HUES64 (cell line): ENCODE measurements around the gene PTGER3.

Experiments used
- H3K27ac ChIP-seq: 2 replicates; pipeline ENCODE4 v1.7.0; 2013; ENCODE audit warnings: low read depth, low read length, inconsistent platforms
- H3K27me3 ChIP-seq: 2 replicates; pipeline ENCODE4 v1.6.1; 2013; ENCODE audit warnings: mild to moderate bottlenecking, low read length; ENCODE audit not compliant: insufficient read depth
- H3K36me3 ChIP-seq: 2 replicates; pipeline ENCODE4 v1.6.1; 2013; ENCODE audit warnings: mild to moderate bottlenecking, low read length; ENCODE audit not compliant: insufficient read depth
- H3K4me1 ChIP-seq: 2 replicates; pipeline ENCODE4 v1.6.1; 2013; ENCODE audit warnings: mild to moderate bottlenecking, low read length, moderate library complexity; ENCODE audit not compliant: insufficient read depth
- H3K4me3 ChIP-seq: 2 replicates; pipeline ENCODE4 v1.5.1; 2013; ENCODE audit warnings: mild to moderate bottlenecking, low read length, moderate library complexity
- H3K9ac ChIP-seq: 2 replicates; pipeline ENCODE4 v1.6.1; 2013; ENCODE audit warnings: mild to moderate bottlenecking, low read depth, low read length
- H3K9me3 ChIP-seq: 2 replicates; pipeline ENCODE4 v1.6.1; 2013; ENCODE audit warnings: low read depth, low read length; ENCODE audit not compliant: insufficient read depth
- WGBS: fragments of 150-250, 120-280 bp; methylation state at CpG from one replicate; pipeline ENCODE4 v1.1.7; 2013; ENCODE audit warnings: missing lambda C conversion rate; 5-methylcytosine and 5-hydroxymethylcytosine counted together

The PTGER3 gene

DNA sequence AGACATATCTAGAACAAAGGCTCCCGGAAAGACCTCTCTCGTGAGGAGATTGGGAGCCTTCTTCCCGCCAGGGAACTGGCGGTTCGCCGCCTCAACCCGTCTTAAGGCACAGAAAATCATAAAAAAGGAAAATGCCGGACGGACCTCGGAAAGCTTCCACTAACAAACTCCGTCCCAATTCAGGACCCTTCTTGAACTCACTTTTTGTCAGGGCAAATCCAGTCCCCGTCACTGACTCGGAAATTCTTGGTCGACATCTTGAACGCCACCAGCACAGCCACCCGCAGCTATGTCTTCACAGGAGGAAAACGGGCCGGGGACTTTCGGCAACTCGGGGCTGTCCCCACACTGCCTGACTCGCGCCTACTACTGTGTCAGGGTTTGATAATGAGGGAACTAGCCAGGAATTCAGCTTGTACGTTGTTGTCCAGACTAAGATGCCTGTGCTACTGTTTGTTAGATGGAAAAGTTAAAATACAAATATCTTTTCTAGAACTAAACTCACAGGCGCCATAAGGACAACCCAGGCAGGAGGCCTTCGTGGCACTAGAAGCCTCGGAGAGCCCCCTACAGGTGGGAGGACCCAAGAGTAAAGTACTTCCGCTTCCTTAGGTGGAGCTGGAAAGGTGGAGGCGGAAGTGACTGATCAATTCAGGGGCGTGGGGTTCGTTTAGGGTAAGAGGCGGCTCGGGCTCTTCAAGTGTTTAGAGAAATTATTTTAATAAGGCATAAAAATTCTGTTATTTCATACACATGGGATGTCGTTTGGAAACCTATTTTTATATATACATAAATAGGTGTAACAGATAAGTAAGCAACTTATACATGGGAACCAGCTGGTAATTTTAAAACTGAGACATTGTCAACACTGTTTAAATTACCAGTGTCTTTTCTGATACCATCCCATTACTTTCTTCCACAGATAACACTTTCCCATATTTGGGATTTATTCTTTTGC lies 33.4 kb upstream of the PTGER3 start, which contains the start of gene ZRANB2:
TSS of gene ZRANB2 (minus strand) at position 297 of the 958 bp plus-strand sequence. CDS start at position 257, 40 bp downstream.
- peak within 1 kb of the TSS; percentile 96 for H3K9ac ChIP-seq
- peaks cover 8% of the 10 kb centered on the region for H3K4me1 ChIP-seq
- H3K27me3 ChIP-seq = peaks cover 42% of the 10 kb centered on the region
- WGBS = under 1% methylated on average over 30 of the region's 33 CpGs
- H3K27ac ChIP-seq = peak within 1 kb of the TSS; percentile 92
- H3K36me3 ChIP-seq = peaks cover 31% of the 10 kb centered on the region
- peak within 1 kb of the TSS; percentile 90 for H3K4me3 ChIP-seq
- H3K9me3 ChIP-seq = no peaks in the 10 kb centered on the region; the same call in 1 of the 2 replicates

DNA sequence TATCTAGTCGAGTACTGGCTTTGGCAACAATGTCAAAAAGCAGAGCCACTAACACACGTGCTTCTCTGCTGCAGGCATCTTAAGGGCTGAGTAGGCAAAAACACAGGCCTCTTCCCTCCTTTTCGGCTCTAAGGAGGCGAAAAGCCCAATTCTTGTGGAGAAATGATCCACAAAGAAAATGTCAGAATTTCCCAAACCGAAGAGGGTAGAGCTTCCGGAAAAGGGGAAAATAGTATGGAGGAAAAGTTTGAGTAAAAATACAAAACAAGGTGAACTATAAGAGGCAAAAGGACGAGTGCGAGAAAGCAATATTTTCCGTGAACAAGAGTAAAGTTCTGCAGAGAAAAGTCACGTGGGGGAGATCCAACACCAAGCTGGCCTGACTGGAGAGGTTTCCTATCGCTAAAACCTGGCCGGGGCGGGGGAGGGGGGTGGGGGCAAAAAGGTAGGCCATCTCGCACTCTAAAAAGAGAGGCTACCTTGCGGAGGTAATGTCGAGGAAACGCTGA lies 32.7 kb upstream of the PTGER3 start:
- H3K9me3 ChIP-seq = no peaks in the 10 kb centered on the region; the same call in 1 of the 2 replicates
- H3K36me3 ChIP-seq = peaks cover 38% of the 10 kb centered on the region
- WGBS = under 1% methylated on average over 17 of the region's 17 CpGs
- peak overlapping the region; percentile 96 for H3K9ac ChIP-seq
- H3K4me3 ChIP-seq = peak overlapping the region; percentile 90
- peaks cover 35% of the 10 kb centered on the region for H3K27me3 ChIP-seq
- H3K27ac ChIP-seq = peak overlapping the region; percentile 92
- peaks cover 8% of the 10 kb centered on the region for H3K4me1 ChIP-seq

DNA sequence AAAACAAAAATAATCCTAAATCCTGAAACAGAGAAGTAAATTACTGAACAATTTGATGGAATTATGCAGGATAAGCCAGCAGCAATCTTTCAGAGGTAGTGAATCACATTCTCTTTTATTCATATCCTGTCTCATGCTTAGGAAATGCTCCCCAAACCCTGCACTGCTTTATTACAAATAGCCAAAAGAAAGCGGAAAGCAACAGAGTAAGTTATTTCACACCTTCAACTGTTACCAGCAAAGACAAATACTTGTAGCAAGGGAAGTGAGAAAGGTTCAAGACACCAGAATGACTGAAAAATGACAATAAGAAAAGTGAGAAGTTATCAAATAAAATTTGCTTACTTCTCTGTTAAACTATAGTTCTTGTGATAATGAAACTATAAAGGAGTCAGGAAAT lies 27.1 kb upstream of the PTGER3 start:
- Histone ChIP-seq H3K27ac (no peak overlapping the region), H3K36me3 (peaks cover 94% of the 10 kb centered on the region), H3K27me3 (no peaks in the 10 kb centered on the region), H3K4me1 (peaks cover 7% of the 10 kb centered on the region), H3K9ac (no peak overlapping the region), H3K4me3 (no peak overlapping the region), H3K9me3 (no peaks in the 10 kb centered on the region)
- 92% methylated on average over 1 of the region's 1 CpG for WGBS

DNA sequence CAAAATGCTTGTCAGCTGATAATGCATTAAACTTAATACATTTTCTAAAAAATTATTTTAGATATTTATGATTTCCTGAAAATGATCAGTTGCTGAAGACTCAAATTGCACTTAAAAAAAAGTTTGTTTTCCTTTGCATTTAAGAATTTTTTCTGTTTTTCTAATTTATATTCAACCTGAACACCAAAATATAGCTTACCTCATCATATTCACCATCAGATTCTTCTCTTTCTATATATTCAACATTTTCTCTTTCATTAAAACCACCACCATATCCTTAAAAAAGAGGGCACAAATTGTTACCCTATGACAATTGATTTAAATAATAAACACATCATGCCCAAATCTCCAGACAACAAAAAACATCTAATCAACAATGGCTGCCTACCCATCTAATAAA lies 24.7 kb upstream of the PTGER3 start:
- Histone ChIP-seq H3K36me3 (peaks cover 100% of the 10 kb centered on the region), H3K4me3 (no peak overlapping the region), H3K27ac (no peak overlapping the region), H3K9ac (no peak overlapping the region), H3K27me3 (no peaks in the 10 kb centered on the region), H3K4me1 (no peaks in the 10 kb centered on the region), H3K9me3 (no peaks in the 10 kb centered on the region)

DNA sequence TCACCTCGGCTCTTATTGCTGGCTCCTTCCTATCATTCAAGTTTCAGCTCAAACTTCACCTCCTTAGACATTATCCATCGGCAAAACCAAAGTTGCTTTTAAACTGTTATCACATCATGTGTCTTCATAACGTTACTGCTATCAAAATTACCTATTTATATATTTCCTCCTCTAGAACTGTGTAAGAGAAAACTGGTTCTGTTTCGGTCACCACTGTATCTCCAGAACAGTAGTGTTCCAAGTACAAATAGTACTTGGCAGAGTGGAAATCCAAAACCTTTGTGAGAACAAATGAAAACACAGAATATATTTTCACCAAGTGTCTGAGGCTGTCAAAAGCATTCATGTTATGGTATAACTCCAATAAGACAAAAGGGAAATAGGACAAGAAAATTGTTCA lies 24.1 kb upstream of the PTGER3 start:
- Histone ChIP-seq H3K4me3 (no peak overlapping the region), H3K27ac (no peak overlapping the region), H3K9me3 (no peaks in the 10 kb centered on the region), H3K4me1 (no peaks in the 10 kb centered on the region), H3K27me3 (no peaks in the 10 kb centered on the region), H3K9ac (no peak overlapping the region), H3K36me3 (peaks cover 100% of the 10 kb centered on the region)
- 96% methylated on average over 4 of the region's 4 CpGs for WGBS

DNA sequence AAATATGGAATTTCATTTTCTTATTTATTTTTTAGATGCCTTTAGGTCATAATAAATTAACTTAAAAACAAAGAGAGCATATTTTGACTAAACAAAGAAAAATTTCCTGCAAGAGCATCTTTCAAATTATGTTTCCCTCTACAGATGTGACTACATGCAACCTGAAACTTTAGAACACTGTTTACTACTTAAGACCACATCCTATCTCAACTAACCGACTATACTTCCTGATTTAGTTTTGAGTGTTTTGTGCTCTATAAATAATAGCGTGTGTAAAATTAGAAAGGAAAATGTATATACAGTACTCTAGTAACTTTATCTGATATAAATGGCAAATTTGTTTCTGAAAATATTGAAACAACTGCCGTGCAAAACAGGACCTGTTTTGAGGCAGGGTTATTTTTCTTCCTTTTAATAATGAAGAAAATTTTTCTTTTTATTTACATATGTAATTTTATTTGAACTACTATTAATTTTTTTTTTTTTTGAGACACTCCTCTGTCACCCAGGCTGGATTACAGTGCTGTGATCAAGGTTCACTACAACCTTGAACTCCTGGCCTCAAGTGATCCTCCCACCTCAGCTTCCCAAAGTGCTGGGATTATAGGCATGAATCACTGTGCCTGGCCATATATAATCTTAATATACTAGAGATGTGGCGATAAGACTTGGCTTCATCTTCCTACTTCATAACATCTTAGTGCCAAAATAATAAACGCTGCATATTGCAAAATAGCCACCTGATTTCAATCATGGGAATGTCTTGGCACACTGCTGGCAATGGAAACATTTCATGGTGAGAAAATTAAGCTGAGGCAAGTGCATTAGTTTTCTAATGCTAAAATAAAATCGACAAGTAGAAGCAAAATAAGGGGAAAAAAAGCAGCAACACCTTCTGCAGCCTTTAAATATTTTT lies 21.0 kb upstream of the PTGER3 start:
- WGBS = 96% methylated on average over 3 of the region's 6 CpGs
- H3K27me3 ChIP-seq = no peaks in the 10 kb centered on the region
- no peaks in the 10 kb centered on the region for H3K4me1 ChIP-seq
- no peak overlapping the region for H3K9ac ChIP-seq
- H3K36me3 ChIP-seq = peaks cover 100% of the 10 kb centered on the region
- no peak overlapping the region for H3K27ac ChIP-seq
- no peaks in the 10 kb centered on the region for H3K9me3 ChIP-seq
- no peak overlapping the region for H3K4me3 ChIP-seq

DNA sequence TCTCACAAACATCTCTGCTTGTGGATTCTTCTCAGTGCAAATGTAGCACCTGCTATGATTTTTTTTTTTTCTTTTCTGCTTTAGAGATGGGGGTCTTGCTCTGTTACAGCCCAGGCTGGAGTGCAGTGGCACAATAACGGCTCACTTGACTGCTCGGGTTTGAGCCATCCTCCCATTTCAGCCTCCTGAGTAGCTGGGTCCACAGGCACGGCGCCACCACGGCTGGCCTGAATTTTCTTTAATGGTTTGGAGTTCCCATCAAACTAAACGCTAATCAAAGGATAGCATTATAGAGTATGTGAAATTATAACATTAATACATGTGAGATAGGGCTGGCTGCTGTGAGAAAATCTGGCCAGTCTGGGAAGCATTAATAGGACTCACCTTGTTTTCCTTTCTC lies 7.2 kb upstream of the PTGER3 start:
- H3K36me3 ChIP-seq = peaks cover 26% of the 10 kb centered on the region
- no peaks in the 10 kb centered on the region for H3K27me3 ChIP-seq
- no peak overlapping the region for H3K27ac ChIP-seq
- H3K4me3 ChIP-seq = no peak overlapping the region
- H3K9ac ChIP-seq = no peak overlapping the region
- H3K4me1 ChIP-seq = no peaks in the 10 kb centered on the region
- WGBS = 94% methylated on average over 6 of the region's 6 CpGs
- H3K9me3 ChIP-seq = no peaks in the 10 kb centered on the region

DNA sequence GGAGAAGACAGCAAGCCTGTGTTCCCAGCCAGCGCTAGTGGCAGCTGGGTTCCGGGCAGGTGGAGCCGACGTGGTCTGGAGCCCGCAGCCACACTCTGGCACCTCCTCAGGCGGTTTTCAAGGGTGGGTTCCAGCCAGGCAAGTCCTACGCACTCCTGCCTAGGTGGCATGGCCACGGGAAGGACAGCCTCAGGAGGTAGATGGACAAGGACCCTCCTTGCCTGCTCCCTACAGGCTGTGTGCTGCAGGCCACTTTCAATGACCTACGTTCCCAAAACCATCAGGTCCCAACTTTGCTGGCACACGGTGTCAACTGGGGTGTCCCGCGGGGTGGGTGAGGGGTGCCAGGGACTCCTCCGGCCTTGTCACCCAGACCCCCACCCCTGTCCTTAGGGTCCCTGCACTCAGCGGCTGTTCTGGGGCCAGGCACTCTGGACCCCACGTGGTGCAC lies 6.7 kb upstream of the PTGER3 start:
- H3K9ac ChIP-seq = no peak overlapping the region
- peaks cover 3% of the 10 kb centered on the region; the same call in 1 of the 2 replicates for H3K27me3 ChIP-seq
- no peak overlapping the region for H3K27ac ChIP-seq
- no peak overlapping the region for H3K4me3 ChIP-seq
- H3K4me1 ChIP-seq = no peaks in the 10 kb centered on the region
- no peaks in the 10 kb centered on the region for H3K9me3 ChIP-seq
- peaks cover 22% of the 10 kb centered on the region for H3K36me3 ChIP-seq
- WGBS = 92% methylated on average over 15 of the region's 15 CpGs

DNA sequence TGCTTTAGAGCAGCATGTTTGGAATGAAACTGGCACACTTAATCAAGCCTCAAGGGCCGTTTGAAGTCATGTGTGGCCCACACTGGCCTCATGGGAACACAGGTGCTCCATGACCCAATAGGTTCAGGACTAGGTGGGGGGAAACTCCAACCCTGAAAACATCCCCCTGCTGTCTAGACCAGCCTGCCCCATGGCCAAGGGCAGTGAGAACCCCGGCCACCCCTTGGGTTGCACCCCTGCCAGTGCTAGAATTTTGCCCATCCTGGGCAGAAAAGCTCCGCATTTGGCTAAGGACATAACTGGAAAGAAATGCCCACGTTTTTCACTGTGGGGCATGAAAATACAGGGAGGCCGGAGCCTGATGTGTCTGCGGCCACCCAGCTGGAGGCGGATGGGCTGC lies 6.1 kb upstream of the PTGER3 start:
- WGBS = 75% methylated on average over 7 of the region's 7 CpGs
- no peak overlapping the region for H3K4me3 ChIP-seq
- peaks cover 9% of the 10 kb centered on the region for H3K27me3 ChIP-seq
- H3K4me1 ChIP-seq = no peaks in the 10 kb centered on the region
- no peak overlapping the region for H3K9ac ChIP-seq
- H3K9me3 ChIP-seq = no peaks in the 10 kb centered on the region
- H3K27ac ChIP-seq = no peak overlapping the region
- H3K36me3 ChIP-seq = peaks cover 16% of the 10 kb centered on the region

DNA sequence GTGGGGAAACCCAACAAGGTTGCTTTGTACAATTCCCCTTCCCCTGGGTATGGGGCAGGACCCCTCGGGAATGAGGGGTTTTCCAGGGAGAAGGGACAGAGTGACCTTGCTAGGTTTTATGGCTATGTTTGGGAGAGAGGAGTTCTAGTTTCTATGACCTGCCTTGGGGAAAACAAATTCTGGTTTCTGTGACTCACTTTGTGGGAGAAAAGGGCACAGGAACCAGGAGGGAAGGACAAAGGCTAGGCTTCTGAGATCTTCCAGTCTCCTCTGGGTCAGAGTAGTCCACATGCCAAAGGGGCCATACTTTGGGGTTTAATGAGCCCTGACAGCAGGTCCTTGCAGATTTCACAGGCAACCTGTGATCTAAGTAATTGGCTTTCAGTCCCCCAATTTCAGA lies 5.5 kb upstream of the PTGER3 start:
- Histone ChIP-seq H3K4me3 (no peak overlapping the region), H3K9ac (no peak overlapping the region), H3K9me3 (no peaks in the 10 kb centered on the region), H3K36me3 (peaks cover 10% of the 10 kb centered on the region), H3K27me3 (peaks cover 15% of the 10 kb centered on the region), H3K27ac (no peak overlapping the region), H3K4me1 (peaks cover 5% of the 10 kb centered on the region; the same call in 1 of the 2 replicates)
- WGBS = 85% methylated on average over 1 of the region's 1 CpG
